Measurements from ENCODE around the gene GIGYF1.

The GIGYF1 gene

GRCh38 chr7:100641860-100642533, 52.1 kb downstream of the GIGYF1 start:
- no peak overlapping the region for H3K4me3 ChIP-seq
- H3K9ac ChIP-seq (ENCODE audit: insufficient read length) = no peak overlapping the region
- no peak overlapping the region for H3K27ac ChIP-seq
- no peak for DNase-seq (ENCODE audit: low read depth, low spot score)
- no peaks in the 10 kb centered on the region for H3K36me3 ChIP-seq (ENCODE audit: insufficient read depth, low read length)
- TF ChIP-seq FOXP2 (optimal IDR thresholded peaks at IDR 0.05; ENCODE audit: control extremely low read depth, extremely low read length, insufficient read depth) (no peak), EZH2 (IDR thresholded peaks at IDR 0.05) (no peak), POLR2AphosphoS5 (IDR thresholded peaks at IDR 0.05; ENCODE audit: borderline replicate concordance, low read depth, low read length) (no peak)
- H3K9me3 ChIP-seq (ENCODE audit: low read depth, low read length) = no peaks in the 10 kb centered on the region

- Histone ChIP-seq H3K9ac (ENCODE audit: insufficient read length) (no peak within 1 kb of the TSS), H3K9me3 (ENCODE audit: low read depth, low read length) (no peaks in the 10 kb centered on the region), H3K4me3 (no peak within 1 kb of the TSS), H3K27ac (no peak within 1 kb of the TSS), H3K36me3 (ENCODE audit: insufficient read depth, low read length) (no peaks in the 10 kb centered on the region)
- TF ChIP-seq POLR2AphosphoS5 (IDR thresholded peaks at IDR 0.05; ENCODE audit: borderline replicate concordance, low read depth, low read length) = no peak
- no peak for TF ChIP-seq FOXP2 (optimal IDR thresholded peaks at IDR 0.05; ENCODE audit: control extremely low read depth, extremely low read length, insufficient read depth)
- no peak for TF ChIP-seq EZH2 (IDR thresholded peaks at IDR 0.05)
- no peak for DNase-seq (ENCODE audit: low read depth, low spot score)
Measured at GRCh38 chr7:100641463-100641859, 52.6 kb downstream of the GIGYF1 start, which contains the start of gene TFR2. TFR2 (minus strand) TSS chr7:100641552; CDS start chr7:100641509, 43 bp downstream.

- Histone ChIP-seq H3K4me3 (no peak overlapping the region), H3K27ac (no peak overlapping the region), H3K36me3 (ENCODE audit: insufficient read depth, low read length) (no peaks in the 10 kb centered on the region), H3K9ac (ENCODE audit: insufficient read length) (no peak overlapping the region), H3K9me3 (ENCODE audit: low read depth, low read length) (no peaks in the 10 kb centered on the region)
- no peak for DNase-seq (ENCODE audit: low read depth, low spot score)
- TF ChIP-seq POLR2AphosphoS5 (IDR thresholded peaks at IDR 0.05; ENCODE audit: borderline replicate concordance, low read depth, low read length) (no peak), FOXP2 (optimal IDR thresholded peaks at IDR 0.05; ENCODE audit: control extremely low read depth, extremely low read length, insufficient read depth) (no peak), EZH2 (IDR thresholded peaks at IDR 0.05) (no peak)
Measured at GRCh38 chr7:100640517-100641440, 53.3 kb downstream of the GIGYF1 start.

GRCh38 chr7:100639995-100640516, 54.0 kb downstream of the GIGYF1 start:
- no peaks in the 10 kb centered on the region for H3K9me3 ChIP-seq (ENCODE audit: low read depth, low read length)
- H3K36me3 ChIP-seq (ENCODE audit: insufficient read depth, low read length) = no peaks in the 10 kb centered on the region
- DNase-seq (ENCODE audit: low read depth, low spot score) = no peak
- H3K27ac ChIP-seq = no peak overlapping the region
- no peak for TF ChIP-seq EZH2 (IDR thresholded peaks at IDR 0.05)
- no peak for TF ChIP-seq FOXP2 (optimal IDR thresholded peaks at IDR 0.05; ENCODE audit: control extremely low read depth, extremely low read length, insufficient read depth)
- no peak for TF ChIP-seq POLR2AphosphoS5 (IDR thresholded peaks at IDR 0.05; ENCODE audit: borderline replicate concordance, low read depth, low read length)
- no peak overlapping the region for H3K9ac ChIP-seq (ENCODE audit: insufficient read length)
- H3K4me3 ChIP-seq = no peak overlapping the region

- DNase-seq (ENCODE audit: low read depth, low spot score) = no peak
- peak overlapping the region; percentile 53 for H3K4me3 ChIP-seq
- TF ChIP-seq FOXP2 (optimal IDR thresholded peaks at IDR 0.05; ENCODE audit: control extremely low read depth, extremely low read length, insufficient read depth) = no peak
- TF ChIP-seq POLR2AphosphoS5 (IDR thresholded peaks at IDR 0.05; ENCODE audit: borderline replicate concordance, low read depth, low read length) = no peak
- no peak for TF ChIP-seq EZH2 (IDR thresholded peaks at IDR 0.05)
- no peaks in the 10 kb centered on the region for H3K36me3 ChIP-seq (ENCODE audit: insufficient read depth, low read length)
- H3K9me3 ChIP-seq (ENCODE audit: low read depth, low read length) = no peaks in the 10 kb centered on the region
- no peak overlapping the region for H3K9ac ChIP-seq (ENCODE audit: insufficient read length)
- no peak overlapping the region for H3K27ac ChIP-seq
Measured at GRCh38 chr7:100632951-100633717, 60.9 kb downstream of the GIGYF1 start.

GRCh38 chr7:100630066-100630465, 64.0 kb downstream of the GIGYF1 start:
- H3K36me3 ChIP-seq (ENCODE audit: insufficient read depth, low read length) = no peaks in the 10 kb centered on the region
- H3K9ac ChIP-seq (ENCODE audit: insufficient read length) = no peak overlapping the region
- TF ChIP-seq EZH2 (IDR thresholded peaks at IDR 0.05) (no peak), FOXP2 (optimal IDR thresholded peaks at IDR 0.05; ENCODE audit: control extremely low read depth, extremely low read length, insufficient read depth) (no peak), POLR2AphosphoS5 (IDR thresholded peaks at IDR 0.05; ENCODE audit: borderline replicate concordance, low read depth, low read length) (no peak)
- H3K9me3 ChIP-seq (ENCODE audit: low read depth, low read length) = no peaks in the 10 kb centered on the region
- no peak overlapping the region for H3K4me3 ChIP-seq
- DNase-seq (ENCODE audit: low read depth, low spot score) = no peak
- no peak overlapping the region for H3K27ac ChIP-seq
